Measurements from ENCODE around the gene MAP2K1.

Gene MAP2K1

GRCh38 chr15:66408675-66409282, 22.1 kb downstream of the MAP2K1 start:
- no peaks in the 10 kb centered on the region for H3K27me3 ChIP-seq (ENCODE audit: control insufficient read depth in 1 of 2, insufficient read depth in 1 of 2, low read length in 2 of 2)

DNA sequence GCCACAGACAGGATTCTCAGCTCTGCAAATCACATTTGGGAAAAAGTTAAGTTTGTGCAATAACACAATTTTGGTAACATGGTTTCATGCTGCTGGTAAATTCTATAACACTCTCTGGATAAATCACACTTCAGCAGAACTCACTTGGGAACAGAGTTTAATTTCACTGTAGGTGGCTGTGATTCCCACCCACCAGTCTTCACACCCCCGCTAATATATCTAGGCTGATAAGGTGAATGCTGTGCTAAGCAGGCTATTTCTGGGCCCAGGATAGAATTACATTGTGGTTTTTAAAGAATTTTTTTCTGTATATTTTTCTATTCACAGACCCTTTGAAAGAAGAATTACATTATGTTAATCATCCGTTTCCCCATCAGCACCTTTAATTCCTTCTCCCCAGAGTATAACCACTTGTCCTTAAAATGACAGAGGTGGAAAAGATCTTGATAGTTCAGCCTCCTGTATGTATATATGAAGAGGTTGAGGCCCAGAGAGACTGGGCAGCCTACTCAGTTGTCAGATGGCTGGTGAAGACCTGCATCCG, 22.9 kb downstream of the MAP2K1 start:
- Histone ChIP-seq H2BK12ac (ENCODE audit: low read length in 2 of 2) (no peak overlapping the region), H4K8ac (ENCODE audit: low read length) (no peak overlapping the region), H3K27me3 (ENCODE audit: control insufficient read depth in 1 of 2, insufficient read depth in 1 of 2, low read length in 2 of 2) (no peaks in the 10 kb centered on the region), H3K4me1 (ENCODE audit: control insufficient read depth, insufficient read depth, low read depth, low read length) (peaks cover 2% of the 10 kb centered on the region), H3K4ac (ENCODE audit: low read depth in 1 of 2, low read length in 2 of 2) (no peak overlapping the region), H2BK5ac (ENCODE audit: low read depth, low read length, poor library complexity, severe bottlenecking) (no peak overlapping the region), H3K9me3 (ENCODE audit: control insufficient read depth, low read length) (no peaks in the 10 kb centered on the region), H3K18ac (ENCODE audit: low read depth in 1 of 2, low read length in 2 of 2) (no peak overlapping the region), H2BK15ac (ENCODE audit: low read depth, poor library complexity, severe bottlenecking) (no peak overlapping the region), H3K4me2 (ENCODE audit: low read length, poor library complexity, severe bottlenecking) (no peak overlapping the region), H3K9ac (ENCODE audit: low read length) (no peak overlapping the region), H2AFZ (ENCODE audit: low read depth, low read length) (no peak overlapping the region), H3K23ac (ENCODE audit: low read length in 2 of 2) (no peak overlapping the region), H3K36me3 (ENCODE audit: control insufficient read depth in 1 of 2, insufficient read depth in 2 of 2, low read depth in 1 of 2, low read length in 2 of 2) (no peaks in the 10 kb centered on the region), H3K27ac (ENCODE audit: low read length, poor library complexity, severe bottlenecking) (no peak overlapping the region), H3K79me1 (replicated peaks; ENCODE audit: low read length, poor library complexity, severe bottlenecking) (peaks cover 38% of the 10 kb centered on the region), H2BK120ac (ENCODE audit: low read depth, low read length) (no peak overlapping the region), H4K91ac (ENCODE audit: low read length) (no peak overlapping the region), H2AK5ac (ENCODE audit: low read length, severe bottlenecking) (no peak overlapping the region), H3K4me3 (ENCODE audit: insufficient read depth in 1 of 2, low read depth in 1 of 2, low read length in 2 of 2) (no peak overlapping the region), H3K14ac (ENCODE audit: low read length in 2 of 2) (no peak overlapping the region)
- 71% methylated on average over 1 of the region's 3 CpGs for WGBS
- no peak for DNase-seq

More at GRCh38 chr15:66408675-66409282, 22.1 kb downstream of the MAP2K1 start:
- Histone ChIP-seq H2BK15ac (ENCODE audit: low read depth, poor library complexity, severe bottlenecking) (no peak overlapping the region), H2BK12ac (ENCODE audit: low read length in 2 of 2) (no peak overlapping the region), H3K14ac (ENCODE audit: low read length in 2 of 2) (no peak overlapping the region), H3K9me3 (ENCODE audit: control insufficient read depth, low read length) (no peaks in the 10 kb centered on the region), H3K4ac (ENCODE audit: low read depth in 1 of 2, low read length in 2 of 2) (peak overlapping the region in 1 of 2 experiments; percentile 24), H2BK5ac (ENCODE audit: low read depth, low read length, poor library complexity, severe bottlenecking) (no peak overlapping the region), H3K18ac (ENCODE audit: low read depth in 1 of 2, low read length in 2 of 2) (no peak overlapping the region), H3K4me3 (ENCODE audit: insufficient read depth in 1 of 2, low read depth in 1 of 2, low read length in 2 of 2) (no peak overlapping the region), H3K4me2 (ENCODE audit: low read length, poor library complexity, severe bottlenecking) (no peak overlapping the region), H4K91ac (ENCODE audit: low read length) (no peak overlapping the region), H3K4me1 (ENCODE audit: control insufficient read depth, insufficient read depth, low read depth, low read length) (peaks cover 6% of the 10 kb centered on the region), H3K27ac (ENCODE audit: low read length, poor library complexity, severe bottlenecking) (no peak overlapping the region), H2BK120ac (ENCODE audit: low read depth, low read length) (no peak overlapping the region), H4K8ac (ENCODE audit: low read length) (no peak overlapping the region), H2AK5ac (ENCODE audit: low read length, severe bottlenecking) (no peak overlapping the region), H2AFZ (ENCODE audit: low read depth, low read length) (no peak overlapping the region), H3K23ac (ENCODE audit: low read length in 2 of 2) (no peak overlapping the region), H3K9ac (ENCODE audit: low read length) (no peak overlapping the region), H3K36me3 (ENCODE audit: control insufficient read depth in 1 of 2, insufficient read depth in 2 of 2, low read depth in 1 of 2, low read length in 2 of 2) (no peaks in the 10 kb centered on the region), H3K79me1 (replicated peaks; ENCODE audit: low read length, poor library complexity, severe bottlenecking) (peaks cover 34% of the 10 kb centered on the region)
- DNase-seq = no peak
- 93% methylated on average over 8 of the region's 8 CpGs for WGBS

DNA sequence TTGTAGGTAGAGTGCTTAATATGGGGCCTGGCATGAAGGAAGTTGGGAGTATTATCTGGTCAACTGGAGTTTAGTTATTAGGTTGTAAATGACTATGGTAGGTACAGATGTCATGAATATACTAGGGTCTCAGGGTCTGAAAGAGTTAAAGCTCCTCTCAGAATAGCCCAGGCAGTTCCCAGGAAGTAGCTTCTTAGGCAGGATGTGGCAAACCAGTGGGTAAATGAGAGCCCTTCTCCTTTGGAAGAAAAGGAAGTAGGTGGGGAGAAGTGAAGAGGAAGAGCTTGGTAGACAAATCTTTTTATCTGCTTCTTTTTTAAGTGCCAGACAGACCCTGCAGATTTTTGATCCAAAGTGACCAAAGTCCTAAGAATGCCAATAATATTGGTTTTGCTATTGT, 24.5 kb downstream of the MAP2K1 start:
- Histone ChIP-seq H3K4ac (ENCODE audit: low read depth in 1 of 2, low read length in 2 of 2) (peak overlapping the region in 1 of 2 experiments; percentile 11), H2BK5ac (ENCODE audit: low read depth, low read length, poor library complexity, severe bottlenecking) (no peak overlapping the region), H2BK120ac (ENCODE audit: low read depth, low read length) (no peak overlapping the region), H3K36me3 (ENCODE audit: control insufficient read depth in 1 of 2, insufficient read depth in 2 of 2, low read depth in 1 of 2, low read length in 2 of 2) (no peaks in the 10 kb centered on the region), H3K4me2 (ENCODE audit: low read length, poor library complexity, severe bottlenecking) (no peak overlapping the region), H4K8ac (ENCODE audit: low read length) (no peak overlapping the region), H3K9me3 (ENCODE audit: control insufficient read depth, low read length) (no peaks in the 10 kb centered on the region), H4K91ac (ENCODE audit: low read length) (no peak overlapping the region), H2AK5ac (ENCODE audit: low read length, severe bottlenecking) (no peak overlapping the region), H2BK12ac (ENCODE audit: low read length in 2 of 2) (no peak overlapping the region), H3K4me3 (ENCODE audit: insufficient read depth in 1 of 2, low read depth in 1 of 2, low read length in 2 of 2) (no peak overlapping the region), H3K27ac (ENCODE audit: low read length, poor library complexity, severe bottlenecking) (no peak overlapping the region), H2AFZ (ENCODE audit: low read depth, low read length) (no peak overlapping the region), H3K18ac (ENCODE audit: low read depth in 1 of 2, low read length in 2 of 2) (peak overlapping the region in 1 of 2 experiments; percentile 35), H2BK15ac (ENCODE audit: low read depth, poor library complexity, severe bottlenecking) (no peak overlapping the region), H3K27me3 (ENCODE audit: control insufficient read depth in 1 of 2, insufficient read depth in 1 of 2, low read length in 2 of 2) (no peaks in the 10 kb centered on the region), H3K79me1 (replicated peaks; ENCODE audit: low read length, poor library complexity, severe bottlenecking) (peaks cover 46% of the 10 kb centered on the region), H3K14ac (ENCODE audit: low read length in 2 of 2) (no peak overlapping the region), H3K4me1 (ENCODE audit: control insufficient read depth, insufficient read depth, low read depth, low read length) (no peaks in the 10 kb centered on the region), H3K23ac (ENCODE audit: low read length in 2 of 2) (no peak overlapping the region), H3K9ac (ENCODE audit: low read length) (no peak overlapping the region)
- DNase-seq = no peak

- no peak overlapping the region for H3K4me3 ChIP-seq (ENCODE audit: insufficient read depth in 1 of 2, low read depth in 1 of 2, low read length in 2 of 2)
- no peak overlapping the region for H3K27ac ChIP-seq (ENCODE audit: low read length, poor library complexity, severe bottlenecking)
- H2BK12ac ChIP-seq (ENCODE audit: low read length in 2 of 2) = peak overlapping the region in 1 of 2 experiments; percentile 64
- no peak overlapping the region for H2BK15ac ChIP-seq (ENCODE audit: low read depth, poor library complexity, severe bottlenecking)
- H3K79me1 ChIP-seq (replicated peaks; ENCODE audit: low read length, poor library complexity, severe bottlenecking) = peaks cover 51% of the 10 kb centered on the region
- no peak overlapping the region for H2BK5ac ChIP-seq (ENCODE audit: low read depth, low read length, poor library complexity, severe bottlenecking)
- 70% methylated on average over 3 of the region's 3 CpGs for WGBS
- no peaks in the 10 kb centered on the region for H3K27me3 ChIP-seq (ENCODE audit: control insufficient read depth in 1 of 2, insufficient read depth in 1 of 2, low read length in 2 of 2)
- no peaks in the 10 kb centered on the region for H3K4me1 ChIP-seq (ENCODE audit: control insufficient read depth, insufficient read depth, low read depth, low read length)
- no peak overlapping the region for H3K14ac ChIP-seq (ENCODE audit: low read length in 2 of 2)
- no peak overlapping the region for H3K4me2 ChIP-seq (ENCODE audit: low read length, poor library complexity, severe bottlenecking)
- no peaks in the 10 kb centered on the region for H3K36me3 ChIP-seq (ENCODE audit: control insufficient read depth in 1 of 2, insufficient read depth in 2 of 2, low read depth in 1 of 2, low read length in 2 of 2)
- DNase-seq = no peak
- no peak overlapping the region for H3K9ac ChIP-seq (ENCODE audit: low read length)
- no peak overlapping the region for H2AK5ac ChIP-seq (ENCODE audit: low read length, severe bottlenecking)
- no peak overlapping the region for H4K8ac ChIP-seq (ENCODE audit: low read length)
- H3K23ac ChIP-seq (ENCODE audit: low read length in 2 of 2) = no peak overlapping the region
- no peak overlapping the region for H4K91ac ChIP-seq (ENCODE audit: low read length)
- no peak overlapping the region for H3K4ac ChIP-seq (ENCODE audit: low read depth in 1 of 2, low read length in 2 of 2)
- no peak overlapping the region for H2BK120ac ChIP-seq (ENCODE audit: low read depth, low read length)
- no peak overlapping the region for H2AFZ ChIP-seq (ENCODE audit: low read depth, low read length)
- H3K18ac ChIP-seq (ENCODE audit: low read depth in 1 of 2, low read length in 2 of 2) = no peak overlapping the region
- no peaks in the 10 kb centered on the region for H3K9me3 ChIP-seq (ENCODE audit: control insufficient read depth, low read length)
These were observed 25.5 kb downstream of the MAP2K1 start for GRCh38 chr15:66412220-66412619.

Measured in mesenchymal stem cell (in vitro differentiated cells and primary cell).